Upper lobe of right lung (tissue), 1 donor: ENCODE measurements around the gene TXNL1. TPM values are rescaled to one million over a fixed set of nuclear protein-coding genes. Genes with fewer than 3 reads are reported as not detected.

Experiments used
- ATAC-seq: fragments of 200-7000 bp; cut with Tn5 transposase; one replicate; pipeline ENCODE4 v1.9.1; 2020; ENCODE audit warnings: mild to moderate bottlenecking, moderate library complexity
- DNase-seq: peaks from one replicate; pipeline ENCODE4 v3.0.0-alpha.2; 2020
- H3K27ac ChIP-seq: fragments of 200-600 bp; one replicate; pipeline ENCODE4 v1.8.0; 2022
- H3K27me3 ChIP-seq: fragments of 200-600 bp; one replicate; pipeline ENCODE4 v1.8.0; 2022; ENCODE audit warnings: mild to moderate bottlenecking
- H3K36me3 ChIP-seq: fragments of 200-600 bp; one replicate; pipeline ENCODE4 v1.8.0; 2022
- H3K4me1 ChIP-seq: fragments of 200-600 bp; one replicate; pipeline ENCODE4 v1.8.0; 2022
- H3K4me3 ChIP-seq: fragments of 200-600 bp; one replicate; pipeline ENCODE4 v1.8.0; 2022; ENCODE audit warnings: mild to moderate bottlenecking
- H3K9me3 ChIP-seq: fragments of 200-600 bp; one replicate; pipeline ENCODE4 v1.8.0; 2022
- CTCF ChIP-seq: fragments of 200-600 bp; IDR thresholded peaks from one replicate; pipeline ENCODE4 v1.8.0; 2022; ENCODE audit warnings: antibody characterized with exemption
- intact Hi-C: fragments of 100-400 bp; cut with DNase I; formaldehyde crosslinking; loops from one replicate; pipeline ENCODE4 v1.11.0; 2022
- total RNA-seq: library from RNA; stranded (reverse); fragmentation: NEBNext Ultra II Directional; extraction: Animal tissue kit (Norgen Biotek cat#: 25700); gene quantifications from one replicate; pipeline ENCODE4 v1.2.1, GENCODE V29; 2021
- donor health status: DM: no; HTN: yes; CAD: no; lungs with severe emphysema.

TXNL1 gene
- total RNA-seq, 1 donor from 2014 or later = 56.4 TPM

DNA sequence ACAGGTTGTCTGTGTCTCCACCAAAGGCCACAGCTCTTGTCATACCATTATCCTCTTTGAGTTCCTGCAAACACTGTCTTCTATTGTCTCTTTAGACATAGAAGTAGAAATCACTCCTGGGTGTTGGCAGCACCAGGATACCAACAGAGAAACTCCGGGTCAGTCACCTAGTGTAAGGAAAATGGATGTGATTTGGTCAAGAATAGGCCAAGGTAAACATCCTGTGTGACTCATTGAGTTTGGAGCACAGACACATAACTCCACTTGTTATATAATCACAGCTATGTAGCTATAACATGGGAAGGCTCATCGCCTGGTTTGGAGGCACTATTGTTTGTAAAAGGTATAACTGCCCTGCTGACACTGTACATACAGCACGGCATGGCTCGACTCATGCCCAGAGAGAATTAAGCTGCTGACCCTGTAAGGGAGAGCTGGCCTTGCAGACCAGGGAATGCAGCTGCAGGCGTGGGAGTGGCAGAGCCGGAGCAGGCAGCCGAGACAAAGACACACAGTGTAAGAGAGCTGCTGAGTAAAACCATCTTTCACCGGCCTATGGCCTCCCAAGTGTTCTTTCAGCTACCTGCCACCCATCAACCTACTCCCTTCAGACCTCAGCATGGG is 3.4 kb upstream of the TXNL1 start:
- no peak for DNase-seq
- Histone ChIP-seq H3K4me1 (peaks cover 2% of the 10 kb centered on the region), H3K36me3 (no peaks in the 10 kb centered on the region), H3K4me3 (no peak overlapping the region), H3K27me3 (no peaks in the 10 kb centered on the region), H3K27ac (no peak overlapping the region), H3K9me3 (no peaks in the 10 kb centered on the region)
- no peak for ATAC-seq
- TF ChIP-seq CTCF = no peak
- intact Hi-C loops = no loop called here

- H3K27ac ChIP-seq = no peak overlapping the region
- no peak for ATAC-seq
Measured at GRCh38 chr18:56639571-56639970, 1.2 kb upstream of the TXNL1 start.

GRCh38 chr18:56639104-56639381 is 651 bp upstream of the TXNL1 start:
- no peaks in the 10 kb centered on the region for H3K9me3 ChIP-seq
- no peaks in the 10 kb centered on the region for H3K27me3 ChIP-seq
- H3K4me1 ChIP-seq = peaks cover 22% of the 10 kb centered on the region
- H3K4me3 ChIP-seq = peak overlapping the region; percentile 91
- no peak for DNase-seq
- no peaks in the 10 kb centered on the region for H3K36me3 ChIP-seq
- intact Hi-C loops = no loop called here
- no peak for ATAC-seq
- no peak for TF ChIP-seq CTCF
- H3K27ac ChIP-seq = peak overlapping the region; percentile 97

More at GRCh38 chr18:56639571-56639970, 1.2 kb upstream of the TXNL1 start:
- Histone ChIP-seq H3K4me3 (no peak overlapping the region), H3K4me1 (peaks cover 22% of the 10 kb centered on the region), H3K36me3 (no peaks in the 10 kb centered on the region), H3K9me3 (no peaks in the 10 kb centered on the region), H3K27me3 (no peaks in the 10 kb centered on the region)
- no peak for TF ChIP-seq CTCF
- no peak for DNase-seq
- intact Hi-C loops = no loop called here

GRCh38 chr18:56637711-56638231 is 621 bp downstream of the TXNL1 start:
- no peak for DNase-seq
- Histone ChIP-seq H3K9me3 (no peaks in the 10 kb centered on the region), H3K27me3 (no peaks in the 10 kb centered on the region), H3K27ac (peak overlapping the region; percentile 97), H3K4me3 (peak overlapping the region; percentile 91), H3K36me3 (no peaks in the 10 kb centered on the region), H3K4me1 (peaks cover 22% of the 10 kb centered on the region)
- intact Hi-C loops = no loop called here
- TF ChIP-seq CTCF = no peak
- ATAC-seq = peak; percentile 4

DNA sequence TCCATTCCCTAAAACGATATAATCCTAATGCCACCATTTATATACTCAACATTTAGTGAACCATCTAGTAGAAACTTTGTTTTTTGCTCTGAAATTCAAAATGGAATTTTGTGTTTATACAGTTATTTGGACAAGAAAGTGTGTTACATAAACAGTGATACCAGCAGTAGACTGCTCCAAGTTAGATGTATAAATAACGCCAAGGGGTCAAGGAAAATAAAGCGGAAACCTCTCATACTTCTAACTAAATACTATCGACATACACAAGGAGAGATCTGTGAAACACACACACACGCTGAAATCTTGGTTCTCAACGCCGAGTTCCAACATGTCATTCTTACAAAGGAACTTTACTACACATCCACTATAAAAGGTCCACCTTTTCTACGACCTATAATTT is 1.2 kb downstream of the TXNL1 start:
- Histone ChIP-seq H3K4me1 (peaks cover 22% of the 10 kb centered on the region), H3K27me3 (no peaks in the 10 kb centered on the region), H3K27ac (peak overlapping the region; percentile 97), H3K36me3 (no peaks in the 10 kb centered on the region), H3K9me3 (no peaks in the 10 kb centered on the region), H3K4me3 (peak overlapping the region; percentile 91)
- no peak for ATAC-seq
- intact Hi-C loops = no loop called here
- DNase-seq = no peak
- TF ChIP-seq CTCF = no peak

DNA sequence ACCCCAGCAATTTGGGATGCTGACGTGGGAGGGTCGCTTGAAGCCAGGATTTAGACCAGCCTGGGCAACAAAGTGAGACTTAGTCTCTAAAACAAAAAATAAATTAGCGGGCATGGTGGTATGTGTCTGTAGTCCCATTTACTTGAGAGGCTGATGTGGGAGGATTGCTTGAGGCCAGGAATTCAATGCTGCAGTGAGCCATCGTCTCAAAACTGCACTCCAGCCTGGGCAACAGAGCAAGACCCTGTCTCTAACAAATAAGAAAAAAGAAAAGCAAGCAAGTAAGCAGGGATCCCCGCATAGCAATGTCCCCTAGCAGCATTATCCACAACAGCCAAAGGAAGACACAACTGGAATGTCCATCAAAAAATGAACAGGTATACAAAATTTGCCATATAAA is 3.4 kb downstream of the TXNL1 start:
- ATAC-seq (no peak), DNase-seq (no peak)
- intact Hi-C loops = no loop called here
- no peak for TF ChIP-seq CTCF
- Histone ChIP-seq H3K4me3 (no peak overlapping the region), H3K27ac (no peak overlapping the region), H3K9me3 (no peaks in the 10 kb centered on the region), H3K27me3 (no peaks in the 10 kb centered on the region), H3K4me1 (peaks cover 22% of the 10 kb centered on the region), H3K36me3 (no peaks in the 10 kb centered on the region)
